ENCODE results near the gene MUC6.

The MUC6 gene

DNA sequence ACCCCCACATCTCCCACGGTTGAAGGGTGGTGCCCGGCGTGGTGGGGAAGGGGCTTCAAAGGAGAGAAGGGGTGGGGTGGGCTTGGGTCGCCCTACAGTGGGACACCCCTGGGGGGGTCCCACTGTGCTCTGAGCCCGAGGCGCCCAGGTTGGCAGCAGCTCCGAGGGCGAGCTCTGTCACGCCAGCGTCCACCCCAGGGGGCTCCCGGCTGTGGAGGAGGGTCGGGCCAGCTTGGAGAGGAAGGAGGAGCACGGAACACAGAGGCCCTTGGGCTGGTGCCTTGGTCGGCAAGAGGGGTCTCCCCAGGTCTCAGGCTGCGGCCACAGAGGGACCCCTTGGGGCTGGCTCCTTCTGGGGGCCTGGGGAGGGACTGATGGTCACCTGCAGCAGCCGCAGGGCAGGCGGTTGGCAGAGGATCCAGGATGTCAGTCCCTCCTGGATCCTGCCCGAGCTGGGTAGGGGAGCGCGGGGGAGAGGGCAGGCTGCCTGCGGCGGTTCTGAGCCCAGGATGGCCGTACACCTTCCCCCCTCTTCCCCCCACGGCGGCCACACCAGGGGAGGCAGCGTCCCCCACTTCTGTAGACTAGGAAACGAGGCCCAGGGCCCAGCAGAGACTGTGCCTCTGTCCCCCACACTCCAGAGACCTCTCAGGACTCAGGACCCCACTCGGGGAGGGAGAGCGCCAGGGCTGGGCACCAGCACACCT, 788 bp downstream of the MUC6 start:
- DNase-seq, result no peak

DNA sequence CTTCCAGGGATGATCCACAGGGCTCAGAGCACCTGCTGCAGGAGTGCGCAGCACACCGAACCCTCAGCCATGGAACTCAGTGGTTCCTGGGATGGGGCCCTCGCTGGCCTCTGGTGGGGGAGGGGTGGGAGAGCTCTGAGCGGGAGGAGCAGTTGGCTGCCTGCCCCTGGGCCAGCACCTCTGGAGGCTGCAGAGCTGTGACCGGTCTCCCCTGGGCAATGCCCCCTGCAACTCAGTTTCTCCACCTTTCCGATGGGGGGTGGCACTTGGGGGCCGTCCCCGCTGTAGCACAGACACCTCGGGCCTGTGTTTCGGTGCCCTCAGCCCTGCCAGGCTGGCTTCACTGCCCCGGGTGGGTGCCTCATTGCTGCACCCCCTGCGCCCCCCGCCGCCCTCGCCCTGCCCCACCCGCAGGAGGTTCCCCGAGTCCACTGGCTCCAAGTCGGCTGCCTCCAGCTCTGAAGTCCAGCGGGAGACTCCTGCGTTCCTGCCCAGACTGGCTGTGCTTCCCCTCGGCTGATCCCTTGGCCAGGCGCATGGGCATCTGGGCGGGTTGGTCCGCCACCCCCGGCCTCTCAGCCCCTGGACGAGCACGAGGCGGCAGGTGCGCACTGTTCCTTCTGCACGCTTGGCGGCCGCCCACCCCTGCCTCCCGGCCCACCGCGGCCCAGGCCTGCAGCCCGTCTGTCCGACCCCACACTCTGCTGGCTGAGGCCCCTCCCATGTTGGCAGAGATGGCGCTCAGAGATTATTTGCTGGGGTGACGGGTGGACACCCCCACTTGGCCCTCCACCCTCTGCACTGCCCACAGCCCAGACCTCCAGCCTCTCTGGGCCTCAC, 1.8 kb downstream of the MUC6 start:
- no peak for DNase-seq

DNA sequence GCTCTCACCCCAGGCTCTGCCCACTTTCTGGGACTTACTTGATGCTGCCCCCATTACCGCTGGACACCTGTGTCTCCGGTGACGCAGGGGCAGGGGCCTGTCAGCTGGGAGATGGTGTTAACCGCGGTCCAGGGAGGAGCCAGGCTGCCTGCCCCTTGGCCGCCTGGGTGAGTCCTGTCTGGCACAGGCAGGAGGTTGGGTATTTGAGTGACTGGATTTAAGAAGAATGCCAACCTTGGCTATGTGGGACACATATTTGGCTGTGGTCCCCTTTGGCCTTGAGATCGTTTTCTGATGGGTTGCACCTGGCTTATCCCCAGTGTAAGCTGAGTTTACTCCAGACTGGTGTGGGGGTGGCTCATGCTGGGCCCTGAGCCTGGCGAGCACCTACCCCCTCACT, 2.5 kb downstream of the MUC6 start:
- DNase-seq, result no peak

DNA sequence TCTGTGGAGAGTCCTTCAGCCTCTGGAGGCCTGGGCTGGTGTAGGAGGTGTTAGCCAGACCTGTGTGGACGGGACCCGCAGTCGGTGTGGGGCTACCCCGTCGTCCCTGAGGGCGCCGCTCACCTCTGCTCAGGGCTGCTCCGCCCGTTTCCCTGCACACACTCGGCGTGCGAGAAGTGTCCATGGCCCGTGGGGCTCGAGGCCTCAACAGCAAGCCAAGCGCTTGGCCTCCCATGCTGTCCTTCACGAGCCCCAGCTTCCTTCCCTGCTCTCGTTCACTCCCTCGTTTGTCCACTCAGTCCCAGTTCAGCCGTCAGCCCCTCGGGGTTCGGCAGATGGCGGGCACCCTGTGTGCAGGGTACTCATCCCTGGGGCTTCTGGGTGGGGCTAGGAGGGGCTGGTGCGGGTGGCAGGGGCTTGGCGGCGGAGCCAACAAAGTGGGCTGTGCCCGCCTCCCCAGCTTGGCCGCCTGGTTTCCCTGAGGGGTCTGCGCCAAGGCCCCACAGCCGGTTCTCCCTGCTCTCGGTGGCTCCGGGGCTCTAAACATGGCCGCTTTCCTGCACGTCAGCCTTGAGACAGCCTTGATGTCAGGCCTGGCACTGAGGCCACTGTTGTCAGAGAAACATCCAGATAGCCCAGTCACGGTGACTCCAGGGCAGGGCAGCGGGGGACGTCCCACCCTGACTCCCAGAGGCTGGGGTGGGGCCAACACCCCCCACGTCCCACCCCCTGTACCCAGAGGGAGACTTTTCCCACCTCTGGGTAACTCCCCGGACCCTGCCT, 3.3 kb downstream of the MUC6 start:
- DNase-seq, result no peak

DNA sequence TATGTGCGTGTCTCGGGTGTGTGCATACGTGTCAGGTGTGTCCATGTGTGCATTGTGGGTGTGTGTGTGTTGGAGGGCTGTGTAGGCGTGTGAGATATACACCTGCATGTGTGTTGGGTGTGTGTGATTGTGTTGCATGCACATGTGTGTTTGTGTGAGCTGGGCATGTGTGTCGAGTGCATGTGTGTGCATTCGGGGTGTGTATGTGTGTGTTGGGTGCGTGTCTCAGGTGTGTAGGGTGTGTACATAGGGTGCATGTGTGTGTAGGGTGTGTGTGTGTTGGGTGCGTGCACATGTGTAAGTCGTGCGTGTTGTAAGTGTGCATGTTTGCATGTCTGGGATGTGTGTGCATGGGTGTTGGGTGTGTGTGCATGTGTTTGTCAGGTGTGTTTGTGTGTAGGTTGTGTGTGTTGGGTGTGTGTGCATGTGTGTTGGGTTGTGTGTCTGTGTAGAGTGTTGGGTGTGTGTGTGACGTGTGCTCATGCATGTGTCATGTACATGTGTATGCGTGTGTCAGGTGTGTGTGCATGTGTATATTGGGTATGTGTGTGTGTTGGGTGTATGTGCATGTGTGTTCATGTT, 4.1 kb downstream of the MUC6 start:
- DNase-seq, result no peak

DNA sequence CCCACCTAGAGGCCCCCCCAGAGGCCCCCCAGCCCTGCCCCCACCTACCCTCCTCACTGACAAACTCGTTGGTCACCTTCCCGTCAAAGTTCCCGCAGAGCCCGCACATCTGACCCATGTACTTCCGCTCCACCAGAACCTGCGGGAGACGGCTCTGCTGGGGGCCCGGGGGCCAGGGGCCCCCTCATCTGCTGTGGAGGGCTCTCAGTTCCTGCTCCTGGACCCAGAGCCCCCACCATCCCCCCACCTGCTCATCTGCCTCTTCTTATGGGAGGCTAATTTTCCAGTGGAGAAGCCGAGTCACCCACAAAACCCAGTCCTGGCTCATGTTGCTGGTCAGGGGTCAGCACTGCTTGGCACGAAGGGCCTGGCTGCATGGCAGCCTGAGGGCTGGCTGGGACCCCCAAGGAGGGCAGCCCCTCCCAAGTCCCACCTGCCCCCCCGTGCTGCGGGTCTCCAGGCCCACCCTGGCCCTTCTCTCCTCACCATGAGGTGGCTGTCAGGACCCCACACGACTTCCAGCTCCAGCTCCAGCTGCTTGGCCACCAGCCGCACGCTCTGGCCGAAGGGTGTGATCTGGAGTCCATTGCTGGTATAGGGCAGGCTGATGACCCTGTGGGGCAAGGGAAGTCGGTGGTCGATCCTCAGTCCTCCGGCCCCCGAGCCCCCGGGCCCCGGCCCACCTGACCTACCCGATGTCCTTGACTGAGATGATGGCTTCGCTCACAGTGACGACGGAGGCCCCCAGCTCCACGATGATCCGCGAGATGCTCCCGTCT, 5.2 kb downstream of the MUC6 start:
- no peak for DNase-seq

DNA sequence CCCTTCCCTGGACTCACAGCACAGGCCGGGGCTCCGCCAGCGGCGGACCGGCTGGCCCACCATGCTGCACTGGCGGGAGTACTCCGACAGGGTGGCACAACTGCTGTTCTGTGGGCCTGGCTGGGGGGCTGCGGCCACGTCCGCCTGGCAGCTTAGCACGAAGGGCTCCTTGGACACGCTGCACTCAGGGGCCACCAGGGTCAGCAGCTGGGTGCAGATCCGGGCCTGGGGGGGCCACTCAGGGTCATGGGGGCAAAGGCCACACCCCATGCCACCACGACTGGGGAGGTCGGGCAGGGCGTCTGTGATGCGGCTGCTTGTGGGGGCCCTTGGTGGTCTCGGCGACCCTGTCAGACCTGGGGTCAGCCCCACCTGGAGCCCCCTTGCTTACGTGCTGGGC, 6.0 kb downstream of the MUC6 start:
- DNase-seq, result no peak

DNA sequence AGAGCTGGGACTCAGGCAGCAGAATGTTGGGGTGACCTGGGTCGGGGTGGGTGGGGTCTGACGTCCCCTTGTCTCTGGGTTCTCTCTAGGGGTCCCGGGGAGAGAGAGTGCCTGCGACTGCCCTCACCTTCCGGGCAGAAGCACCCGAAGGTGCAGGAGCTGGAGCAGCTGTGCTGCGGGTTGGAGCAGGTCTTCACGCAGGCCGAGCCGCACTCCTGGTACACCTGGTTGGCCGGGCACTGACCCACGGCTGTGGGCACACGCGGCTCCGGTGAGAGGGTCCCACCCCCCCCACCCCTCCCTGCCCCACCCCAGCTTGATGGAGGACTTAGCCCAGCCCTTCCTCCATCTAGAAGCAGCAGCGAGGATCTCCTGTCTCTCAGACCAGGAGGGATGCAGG, 6.4 kb downstream of the MUC6 start:
- no peak for DNase-seq

DNA sequence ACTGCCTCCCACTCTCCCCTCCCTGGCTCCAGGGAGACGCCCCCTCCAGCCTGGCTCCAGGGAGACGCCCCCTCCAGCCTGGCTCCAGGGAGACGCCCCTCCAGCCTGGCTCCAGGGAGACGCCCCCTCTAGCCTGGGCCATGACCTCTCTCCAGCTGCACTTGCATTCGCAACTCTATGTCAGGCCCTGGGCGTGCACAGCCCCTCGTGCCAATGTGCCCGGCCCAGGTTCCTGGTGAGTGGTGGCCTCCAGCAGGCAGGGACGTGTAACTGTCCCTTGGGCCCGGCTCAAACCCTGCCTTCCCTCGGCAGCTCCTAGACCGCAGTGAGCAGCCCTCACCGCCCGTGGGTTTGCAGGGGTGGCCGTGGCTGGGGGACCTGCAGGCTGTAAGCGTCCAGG, 6.9 kb downstream of the MUC6 start:
- no peak for DNase-seq

DNA sequence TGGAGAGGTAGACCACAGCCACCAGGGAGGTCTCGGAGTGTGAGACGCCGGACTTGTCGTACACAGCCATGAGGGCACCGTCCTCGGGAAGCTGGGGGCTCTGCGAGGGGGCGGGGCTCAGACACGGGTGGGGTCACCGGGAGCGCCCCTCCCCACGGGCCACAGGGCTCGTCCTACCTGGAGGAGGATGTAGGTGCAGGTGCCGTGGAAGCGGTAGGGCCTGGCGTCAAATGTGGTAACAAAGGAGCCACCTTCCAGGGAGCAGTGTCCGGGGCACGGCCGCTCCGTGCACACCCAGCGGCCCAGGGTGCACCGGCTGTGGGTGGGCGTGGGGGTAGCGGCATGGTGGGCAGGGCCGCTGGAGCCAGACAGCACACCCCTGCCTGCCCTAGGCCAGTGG, 7.5 kb downstream of the MUC6 start:
- no peak for DNase-seq

DNA sequence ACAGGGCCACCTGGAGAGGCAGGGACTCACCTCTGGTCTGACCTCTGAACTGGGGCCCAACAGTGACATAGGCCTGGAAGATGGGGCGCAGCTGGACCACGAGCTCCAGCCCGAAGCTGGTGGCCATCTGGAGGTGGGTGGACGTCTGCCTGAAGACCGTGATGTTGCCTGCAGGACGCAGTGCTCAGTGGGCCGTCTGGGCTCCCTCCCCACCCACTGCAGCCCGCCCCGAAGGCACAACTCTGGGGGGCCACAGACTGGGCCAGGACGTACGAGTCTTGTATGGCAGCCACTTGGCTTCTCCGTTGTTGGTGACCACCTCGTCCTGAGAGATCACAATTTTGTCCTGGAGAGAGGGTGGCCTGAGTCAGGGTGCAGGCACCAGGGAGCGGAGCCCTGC, 7.9 kb downstream of the MUC6 start:
- DNase-seq, result no peak

DNA sequence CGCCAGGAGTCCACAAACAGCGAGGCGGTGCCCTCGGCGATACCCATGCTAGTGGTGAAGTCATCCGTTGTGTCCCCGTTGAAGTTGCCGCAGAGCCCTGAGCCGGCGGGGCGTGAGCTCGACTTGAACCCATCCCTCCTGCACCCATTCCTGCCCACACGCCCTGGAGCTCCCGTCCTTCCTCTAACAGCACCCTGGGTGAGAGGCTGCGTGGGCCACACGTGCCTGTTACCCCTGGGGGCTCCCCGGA, 8.3 kb downstream of the MUC6 start:
- no peak for DNase-seq

DNA sequence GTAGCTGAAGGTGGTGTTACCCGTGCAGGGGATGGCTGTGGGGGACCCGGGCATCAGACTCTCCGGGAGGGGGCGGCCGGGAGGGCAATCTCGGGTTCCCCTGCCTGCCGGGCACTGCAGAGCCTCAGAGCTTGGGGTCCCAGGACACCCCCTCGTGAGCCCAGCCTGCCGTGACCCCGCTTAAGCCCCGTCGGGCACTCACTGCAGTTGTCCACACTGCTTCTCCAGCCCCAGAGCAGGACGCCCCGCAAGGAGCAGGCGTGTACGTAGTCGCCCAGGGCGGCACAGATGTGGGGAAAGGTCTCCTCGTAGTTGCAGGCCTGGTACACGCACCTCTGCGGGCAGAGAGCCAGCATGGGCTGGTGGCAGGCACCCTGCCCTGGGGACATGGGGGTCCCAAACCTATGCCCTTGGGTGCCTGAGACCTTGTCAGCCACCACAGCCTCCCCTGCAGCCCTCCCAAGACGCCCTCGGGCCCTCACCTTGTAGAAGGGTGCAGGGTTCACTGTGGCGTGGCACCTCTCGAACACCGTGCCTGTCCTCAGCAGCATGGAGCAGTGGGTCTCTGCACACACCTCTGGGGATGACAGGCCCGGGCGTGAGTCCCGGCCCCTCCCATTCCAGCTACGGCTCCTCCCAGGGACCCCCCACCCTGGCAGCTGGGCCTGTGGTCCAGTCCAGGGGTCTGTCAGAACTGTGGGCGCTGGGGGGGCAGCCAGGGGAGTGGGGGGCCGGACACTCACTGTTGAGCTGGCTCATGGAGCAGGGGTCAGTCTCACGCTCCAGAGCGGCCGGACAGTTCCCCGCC, 8.8 kb downstream of the MUC6 start:
- DNase-seq, result no peak

DNA sequence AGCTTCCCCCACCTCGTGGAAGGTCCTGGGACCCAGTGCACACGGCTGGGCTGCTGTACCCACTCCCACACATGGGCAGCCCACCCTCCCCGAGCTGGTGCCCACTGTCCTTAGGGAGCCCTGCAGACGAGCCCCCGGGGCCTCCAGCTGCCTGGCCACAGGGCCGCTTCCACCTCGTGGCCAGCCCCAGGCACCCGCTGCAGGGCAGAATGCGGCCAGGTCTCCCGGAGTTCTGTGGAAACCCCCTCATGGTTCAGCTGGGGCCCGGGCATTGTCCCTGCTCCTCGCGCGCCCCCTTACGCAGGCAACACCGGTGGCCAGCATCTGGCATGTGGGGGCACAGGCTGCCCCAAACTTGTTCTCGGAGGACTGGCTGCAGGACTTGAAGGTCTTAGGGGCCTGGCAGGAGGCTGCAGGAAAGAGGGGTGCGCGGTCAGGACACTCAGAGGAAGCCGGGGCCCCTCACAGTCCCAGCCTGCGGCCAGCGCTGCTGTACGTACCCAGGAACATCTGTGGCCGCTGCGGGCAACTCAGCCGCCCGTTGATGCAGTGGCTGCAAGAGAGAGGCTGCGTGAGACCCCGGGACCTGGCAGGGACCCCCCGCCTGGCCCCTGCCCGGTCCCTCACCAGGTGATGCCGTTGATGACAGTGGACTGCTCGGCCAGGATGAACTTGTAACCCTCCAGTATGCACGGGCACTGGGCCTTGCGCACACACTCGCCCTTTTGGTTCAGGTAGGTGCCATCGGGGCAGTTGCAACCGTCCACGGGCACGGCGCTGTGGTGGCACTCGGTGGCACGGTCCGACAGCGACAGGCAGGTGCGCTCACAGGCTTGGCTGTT, 9.7 kb downstream of the MUC6 start:
- no peak for DNase-seq

DNA sequence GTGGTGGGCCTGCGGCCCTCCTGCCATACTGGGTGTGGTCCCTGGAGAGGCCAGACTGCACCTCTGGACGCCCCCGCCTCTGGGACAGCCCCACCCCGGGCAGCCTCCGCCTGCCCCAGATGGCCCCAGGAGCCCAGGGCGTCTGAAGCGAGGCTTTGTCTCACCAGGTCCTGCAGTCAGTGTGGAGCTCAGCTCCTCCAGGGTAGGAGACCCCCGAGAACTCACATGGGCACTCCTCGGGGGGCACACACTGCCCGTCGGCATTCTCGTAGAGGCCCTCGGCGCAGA, 10.4 kb downstream of the MUC6 start:
- DNase-seq, result no peak

DNA sequence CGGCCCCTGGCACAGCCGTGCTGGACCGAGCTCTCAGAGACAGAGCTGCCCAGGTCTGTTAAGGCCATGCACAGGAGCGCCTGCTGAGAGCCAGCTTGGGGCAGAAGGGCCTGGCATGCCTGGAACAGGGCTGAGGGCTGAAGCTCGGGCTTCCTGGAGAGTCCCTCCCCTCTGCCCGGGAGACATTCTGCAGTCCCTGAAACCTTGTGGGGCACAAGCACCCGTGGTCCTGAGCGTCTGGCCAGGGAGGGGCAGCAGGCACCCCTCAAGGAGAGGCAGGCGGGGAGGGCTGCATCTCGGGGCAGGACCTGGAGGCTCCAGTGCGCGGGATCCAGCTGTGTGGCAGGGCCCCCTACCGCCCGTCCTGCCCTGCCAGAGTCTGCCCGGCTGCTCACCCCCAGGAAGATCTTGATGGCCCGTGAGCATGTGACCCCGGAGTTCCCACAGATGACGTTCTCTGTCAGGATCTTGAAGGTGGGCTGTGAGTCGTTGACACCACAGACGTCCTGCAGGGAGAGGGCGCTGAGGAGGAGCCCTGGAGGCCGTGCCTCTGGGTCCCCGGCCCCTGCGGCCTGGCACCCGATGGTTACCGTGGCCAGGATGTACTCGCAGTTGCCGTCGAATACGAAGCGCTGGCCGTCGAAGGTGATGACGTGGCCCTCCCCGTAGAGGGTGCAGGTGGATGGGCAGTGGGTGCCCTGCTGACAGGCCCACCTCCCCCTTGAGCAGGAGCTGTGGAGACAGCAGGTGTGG, 10.9 kb downstream of the MUC6 start:
- DNase-seq, result no peak

DNA sequence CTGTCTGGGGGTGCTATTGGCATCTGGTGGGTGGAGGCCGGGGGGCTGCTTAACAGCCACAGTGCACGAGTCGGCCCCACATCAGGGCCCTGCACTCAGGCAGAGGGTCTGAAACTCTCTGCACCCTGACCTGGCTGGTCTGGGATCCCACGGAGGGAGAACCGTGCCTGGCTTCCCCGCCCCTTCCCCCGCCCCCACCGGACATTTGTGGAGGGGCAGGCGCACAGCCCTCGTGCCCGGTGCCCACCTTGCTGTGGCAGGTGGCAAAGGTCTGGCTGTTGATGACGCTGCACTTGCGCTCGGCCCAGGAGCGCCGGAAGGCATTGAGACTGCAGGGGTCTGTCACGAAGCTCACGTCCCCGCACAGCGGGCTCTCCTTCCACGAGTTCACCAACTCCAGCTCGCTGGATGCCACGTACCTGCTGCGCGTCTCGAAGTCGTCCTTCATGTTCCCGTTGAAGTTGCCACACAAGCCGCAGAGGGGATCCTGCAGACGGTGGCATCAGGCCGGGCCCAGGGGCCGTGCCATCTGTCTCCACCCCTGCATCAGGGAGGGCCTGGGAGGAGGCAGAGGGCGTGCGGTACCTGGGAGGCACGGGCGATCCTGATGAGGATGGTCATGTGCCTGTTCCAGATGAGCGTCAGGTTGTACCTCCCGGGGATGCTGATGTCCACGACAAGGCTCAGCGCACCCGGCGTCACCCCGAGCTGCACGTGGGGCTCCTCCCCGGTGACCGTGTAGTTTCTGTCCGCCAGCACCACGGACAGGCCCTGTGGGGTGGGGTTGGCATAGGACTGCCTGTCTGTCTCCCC, 11.7 kb downstream of the MUC6 start:
- DNase-seq, result no peak

DNA sequence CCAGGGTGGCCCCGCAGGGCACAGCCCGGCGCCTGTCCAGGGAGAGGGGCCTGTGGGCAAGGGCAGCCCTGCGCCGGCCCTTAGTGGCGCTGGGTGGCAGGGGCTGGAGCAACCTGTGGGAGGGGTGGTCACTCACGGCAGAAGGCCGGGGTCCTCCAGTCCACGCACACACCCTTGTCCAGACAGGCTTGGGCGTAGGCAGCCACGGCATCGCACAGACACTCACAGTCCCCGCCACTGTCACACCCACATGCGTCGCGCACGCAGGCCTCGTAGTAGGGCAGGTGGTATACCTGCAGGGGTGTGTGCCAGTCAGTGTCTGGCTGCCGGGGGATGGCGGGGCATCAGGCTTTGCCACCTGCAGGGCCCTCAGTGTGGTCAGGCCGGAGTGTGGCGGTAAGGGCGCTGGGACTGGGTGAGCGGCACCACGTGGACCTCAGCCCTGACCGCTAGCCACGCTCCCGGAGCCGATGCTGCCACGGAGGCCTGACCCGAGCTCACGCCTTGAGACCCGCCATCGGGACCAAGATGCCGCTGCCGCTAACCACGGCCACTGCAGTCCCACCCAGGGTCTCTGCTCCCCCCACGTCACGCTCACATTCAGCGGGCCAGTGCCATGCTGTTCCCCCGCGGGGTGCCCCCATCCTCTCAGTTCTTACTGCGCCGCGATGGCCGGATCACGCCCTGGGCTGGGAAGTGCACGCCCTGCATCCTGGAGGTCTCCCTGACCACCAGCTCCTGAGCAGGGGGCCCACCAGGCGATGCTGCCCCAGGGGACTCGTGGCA, 12.5 kb downstream of the MUC6 start:
- no peak for DNase-seq

Measured in GDM1 (cell line).